CD4-positive, CD25-positive, alpha-beta regulatory T cell (primary cell): ENCODE data around the gene CELF2. TPM values are rescaled to one million over a fixed set of nuclear protein-coding genes. Genes with fewer than 3 reads are reported as not detected.

ENCODE experiments used
- ATAC-seq, 2 donors: fragments of 150-1000 bp; cut with Tn5 transposase; one replicate each; pipeline ENCODE4 v1.10.0; 2021; ENCODE audit warnings: low read depth in 2 of 2, moderate number of reproducible peaks in 2 of 2, moderate library complexity in 1 of 2
- DNase-seq, 3 donors: peaks; one replicate each; pipeline versions ENCODE4 v3.0.0 to v3.0.0-alpha.2; 2012 to 2022; ENCODE audit warnings: mixed read lengths in 1 of 3
- H3K27ac ChIP-seq: one replicate; pipeline ENCODE4 v1.7.0; 2013; ENCODE audit warnings: mild to moderate bottlenecking, low read length; ENCODE audit not compliant: insufficient read depth, poor library complexity, severe bottlenecking
- H3K27me3 ChIP-seq: one replicate; pipeline ENCODE4 v1.7.0; 2013; ENCODE audit warnings: low read length; ENCODE audit not compliant: control insufficient read depth, insufficient read depth
- H3K36me3 ChIP-seq: one replicate; pipeline ENCODE4 v1.7.0; 2013; ENCODE audit warnings: mild to moderate bottlenecking, low read length, moderate library complexity; ENCODE audit not compliant: control insufficient read depth, insufficient read depth
- H3K4me1 ChIP-seq: 2 replicates; pipeline ENCODE4 v1.7.0; 2013; ENCODE audit warnings: mild to moderate bottlenecking, low read length; ENCODE audit not compliant: insufficient read depth, control insufficient read depth, poor library complexity, severe bottlenecking
- H3K4me3 ChIP-seq: one replicate; pipeline ENCODE4 v1.7.0; 2013; ENCODE audit warnings: low read depth, mild to moderate bottlenecking, low read length, moderate library complexity
- H3K9me3 ChIP-seq, 2 experiments: 1 replicate in 1 of 2; 2 replicates in 1 of 2; pipeline ENCODE4 v1.7.0; 2013; ENCODE audit warnings: low read length in 2 of 2, mild to moderate bottlenecking in 1 of 2, moderate library complexity in 1 of 2; ENCODE audit not compliant: control insufficient read depth in 2 of 2
- H3K27ac Mint-ChIP-seq, 3 donors: one replicate each; pipeline ENCODE4 v1.8.0; 2020 to 2022; ENCODE audit warnings: mild to moderate bottlenecking in 3 of 3, mixed read lengths in 3 of 3, moderate library complexity in 2 of 3
- H3K27me3 Mint-ChIP-seq: one replicate; pipeline ENCODE4 v1.8.0; 2022; ENCODE audit warnings: mild to moderate bottlenecking, mixed read lengths
- H3K36me3 Mint-ChIP-seq: one replicate; pipeline ENCODE4 v1.8.0; 2020; ENCODE audit warnings: mixed read lengths
- H3K4me1 Mint-ChIP-seq, 4 donors: one replicate each; pipeline ENCODE4 v1.8.0; 2020 to 2022; ENCODE audit warnings: mixed read lengths in 4 of 4, mild to moderate bottlenecking in 1 of 4
- H3K4me3 Mint-ChIP-seq, 4 donors: one replicate each; pipeline ENCODE4 v1.8.0; 2020 to 2022; ENCODE audit warnings: mild to moderate bottlenecking in 4 of 4, mixed read lengths in 4 of 4, moderate library complexity in 3 of 4
- H3K9me3 Mint-ChIP-seq, 7 donors: one replicate each; pipeline ENCODE4 v1.8.0; 2020 to 2022; ENCODE audit warnings: mixed read lengths in 7 of 7, mild to moderate bottlenecking in 3 of 7, moderate library complexity in 2 of 7
- polyA plus RNA-seq, 4 donors: library from polyadenylated mRNA; unstranded; fragments of 300-500 nt; fragmentation: Illumina TruSeq; gene quantifications; one replicate each; pipeline ENCODE4 v1.2.3, GENCODE V29; 2021
- total RNA-seq: library from RNA; stranded (reverse); gene quantifications from one replicate; pipeline ENCODE4 v1.2.3, GENCODE V29; 2022

Gene CELF2
- total and polyA plus RNA-seq, 5 donors from 2014 or later = 117 to 230 (median 150) TPM

DNA sequence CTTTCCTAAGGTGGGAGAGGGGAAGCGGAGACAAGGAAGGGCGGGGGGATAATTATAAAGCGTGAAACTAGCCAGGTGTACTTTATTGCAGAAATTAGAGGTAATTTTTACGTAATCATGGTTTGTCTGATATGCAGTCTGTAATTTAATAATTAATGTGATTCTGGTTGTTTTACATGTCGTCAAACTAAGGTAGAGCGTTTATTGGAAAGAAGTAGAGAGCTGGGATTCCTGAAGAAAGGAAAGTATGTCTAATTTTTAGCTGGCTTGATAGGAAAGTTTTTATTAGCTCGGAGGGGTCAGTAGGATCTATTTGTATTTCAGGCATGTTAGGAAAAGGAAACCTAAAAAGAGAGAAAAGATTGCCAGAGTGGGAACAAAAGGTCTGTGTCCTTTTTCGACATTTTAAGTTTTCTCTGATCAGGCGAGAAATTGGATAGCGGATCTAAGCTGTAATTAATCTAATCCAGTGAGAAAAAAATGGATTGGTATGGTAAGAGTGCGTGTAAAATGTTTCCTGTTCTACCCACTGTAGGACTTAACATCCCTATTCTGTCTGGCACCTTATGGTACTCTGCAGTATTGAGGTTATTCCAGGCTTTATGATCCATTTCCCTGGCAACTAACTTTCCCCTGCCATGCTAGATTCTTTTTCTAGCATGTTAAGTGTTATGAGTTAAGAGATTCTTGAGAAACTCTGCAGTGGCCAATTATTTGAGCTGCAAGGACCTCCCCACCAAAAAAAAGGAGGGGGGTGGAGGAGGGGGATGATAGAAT is 1.4 kb downstream of the CELF2 start:
- Histone ChIP-seq H3K36me3 (no peaks in the 10 kb centered on the region), H3K4me1 (peaks cover 10% of the 10 kb centered on the region), H3K27ac (no peak overlapping the region), H3K9me3 (no peaks in the 10 kb centered on the region), H3K4me3 (no peak overlapping the region), H3K27me3 (peaks cover 72% of the 10 kb centered on the region)
- Mint-ChIP-seq H3K9me3 (peaks cover 0 to 2% (median 0%) of the 10 kb centered on the region in 7 donors), H3K4me3 (peak overlapping the region; percentile 60 to 85 (median 82)), H3K27ac (no peak overlapping the region), H3K4me1 (peaks cover 0 to 14% (median 5%) of the 10 kb centered on the region in 4 donors), H3K27me3 (peaks cover 87% of the 10 kb centered on the region), H3K36me3 (no peaks in the 10 kb centered on the region)
- DNase-seq (no peak), ATAC-seq (no peak)

- DNase-seq (no peak), ATAC-seq (no peak)
- peaks cover 0 to 14% (median 5%) of the 10 kb centered on the region in 4 donors for H3K4me1 Mint-ChIP-seq
- H3K4me3 Mint-ChIP-seq = peak overlapping the region in 2 of 4 donors; percentile 18 to 60
- Histone ChIP-seq H3K36me3 (no peaks in the 10 kb centered on the region), H3K9me3 (no peaks in the 10 kb centered on the region), H3K4me1 (peaks cover 10% of the 10 kb centered on the region), H3K27me3 (peaks cover 64% of the 10 kb centered on the region), H3K27ac (no peak overlapping the region), H3K4me3 (no peak overlapping the region)
- H3K36me3 Mint-ChIP-seq = no peaks in the 10 kb centered on the region
- H3K27me3 Mint-ChIP-seq = peaks cover 82% of the 10 kb centered on the region
- H3K9me3 Mint-ChIP-seq = peaks cover 0 to 2% (median 0%) of the 10 kb centered on the region in 7 donors
- H3K27ac Mint-ChIP-seq = no peak overlapping the region
Measured at GRCh38 chr10:11019724-11020547, 2.3 kb downstream of the CELF2 start.

DNA sequence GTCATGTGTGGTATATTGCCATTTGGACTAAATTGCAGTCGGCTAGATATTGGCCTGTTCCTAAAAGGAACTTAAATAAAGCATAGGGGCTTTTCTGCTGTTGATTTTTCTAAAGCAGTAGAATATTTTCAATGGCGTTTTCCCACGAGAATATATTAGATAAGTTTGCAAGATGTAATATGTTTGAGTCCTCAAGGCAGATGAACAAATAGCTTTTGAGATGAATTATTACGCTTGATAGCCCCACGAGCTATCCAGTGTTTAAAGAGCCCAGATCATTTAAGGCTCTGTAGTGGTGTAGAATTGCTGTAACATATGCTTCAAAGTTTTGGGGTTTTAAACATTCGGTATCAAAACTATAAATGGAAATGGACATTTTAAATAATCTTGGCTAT is 2.9 kb downstream of the CELF2 start:
- Mint-ChIP-seq H3K9me3 (peaks cover 0 to 2% (median 0%) of the 10 kb centered on the region in 7 donors), H3K36me3 (no peaks in the 10 kb centered on the region), H3K4me1 (peaks cover 0 to 14% (median 5%) of the 10 kb centered on the region in 4 donors), H3K27me3 (peaks cover 81% of the 10 kb centered on the region), H3K27ac (no peak overlapping the region), H3K4me3 (peak overlapping the region in 2 of 4 donors; percentile 5 to 54)
- H3K27ac ChIP-seq = no peak overlapping the region
- H3K36me3 ChIP-seq = no peaks in the 10 kb centered on the region
- H3K27me3 ChIP-seq = peaks cover 58% of the 10 kb centered on the region
- no peaks in the 10 kb centered on the region for H3K9me3 ChIP-seq
- no peak for DNase-seq
- peaks cover 10% of the 10 kb centered on the region for H3K4me1 ChIP-seq
- no peak for ATAC-seq
- H3K4me3 ChIP-seq = no peak overlapping the region

DNA sequence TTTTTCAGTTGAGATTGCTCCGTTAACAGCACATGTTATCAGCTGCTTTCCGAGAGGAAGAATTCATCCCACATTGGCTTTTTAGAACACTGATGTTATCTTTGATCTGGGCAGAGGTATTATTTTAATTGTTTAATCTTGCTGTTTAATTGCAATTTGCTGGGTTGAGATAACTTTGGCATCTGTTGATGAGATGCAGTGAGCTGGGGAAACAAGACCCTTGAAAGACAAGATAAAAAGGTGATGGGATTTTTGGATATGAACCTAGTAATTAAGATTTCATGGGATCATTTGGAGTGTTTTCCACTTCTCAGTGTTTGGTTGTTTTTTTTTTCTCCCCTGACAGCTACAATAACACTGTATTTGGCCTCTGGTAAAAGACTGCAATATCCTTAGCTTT is 4.5 kb downstream of the CELF2 start:
- ATAC-seq = no peak
- H3K4me1 ChIP-seq = peaks cover 9% of the 10 kb centered on the region
- H3K9me3 Mint-ChIP-seq = peaks cover 0 to 2% (median 0%) of the 10 kb centered on the region in 7 donors
- no peak for DNase-seq
- no peak overlapping the region for H3K4me3 ChIP-seq
- H3K27ac ChIP-seq = no peak overlapping the region
- H3K27me3 Mint-ChIP-seq = peaks cover 74% of the 10 kb centered on the region
- peaks cover 43% of the 10 kb centered on the region for H3K27me3 ChIP-seq
- H3K9me3 ChIP-seq = no peaks in the 10 kb centered on the region
- no peaks in the 10 kb centered on the region for H3K36me3 Mint-ChIP-seq
- H3K27ac Mint-ChIP-seq = no peak overlapping the region
- no peaks in the 10 kb centered on the region for H3K36me3 ChIP-seq
- H3K4me3 Mint-ChIP-seq = no peak overlapping the region
- H3K4me1 Mint-ChIP-seq = peaks cover 0 to 9% (median 4%) of the 10 kb centered on the region in 4 donors

DNA sequence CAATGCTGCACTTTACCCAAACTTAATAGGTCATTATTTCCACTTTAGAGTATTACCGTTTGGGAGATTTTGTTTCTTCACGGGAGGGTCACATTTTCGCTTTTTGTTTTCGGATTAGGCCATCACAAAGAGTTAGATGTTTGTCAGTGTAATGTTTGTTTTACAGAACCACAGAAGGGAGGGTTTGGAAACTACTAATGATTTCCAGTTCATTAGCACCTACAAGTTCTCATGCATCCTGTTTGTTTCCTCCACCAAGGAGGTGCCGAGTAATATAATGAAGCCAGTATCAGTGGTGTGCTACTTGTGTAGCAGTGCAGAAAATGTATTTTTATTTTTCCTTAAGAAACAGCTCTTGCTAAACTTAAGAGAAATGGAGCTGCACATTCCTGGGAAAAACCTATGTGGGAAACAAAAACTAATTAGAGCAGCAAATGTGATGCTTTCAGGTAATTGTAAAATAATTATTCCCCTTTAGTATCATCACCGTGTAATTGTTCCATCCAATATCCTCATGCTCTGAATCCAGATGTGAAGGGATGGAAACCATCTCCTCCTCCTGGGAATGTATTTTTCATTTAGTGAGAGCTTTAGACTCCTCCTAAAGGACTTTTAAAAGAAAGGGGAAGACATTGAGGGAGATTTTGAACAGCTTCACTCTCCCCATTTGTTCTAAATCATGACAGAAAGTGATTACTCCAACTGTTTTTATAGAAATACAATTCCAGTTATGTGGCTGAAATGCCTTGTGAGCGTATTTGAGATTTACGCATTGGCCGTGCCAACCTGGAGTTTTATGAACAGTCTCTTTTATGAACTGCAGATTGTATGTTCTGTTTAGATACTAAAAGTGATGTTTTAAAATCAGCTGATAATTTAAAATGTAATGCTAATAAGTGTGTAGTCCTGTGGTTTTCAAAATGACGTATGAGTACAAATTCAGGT is 5.6 kb downstream of the CELF2 start:
- Mint-ChIP-seq H3K36me3 (no peaks in the 10 kb centered on the region), H3K9me3 (peaks cover 0 to 2% (median 0%) of the 10 kb centered on the region in 7 donors), H3K4me1 (peaks cover 0 to 8% (median 3%) of the 10 kb centered on the region in 4 donors), H3K27ac (no peak overlapping the region), H3K27me3 (peaks cover 77% of the 10 kb centered on the region), H3K4me3 (no peak overlapping the region)
- Histone ChIP-seq H3K4me1 (peaks cover 5% of the 10 kb centered on the region), H3K27ac (no peak overlapping the region), H3K27me3 (peaks cover 41% of the 10 kb centered on the region), H3K9me3 (no peaks in the 10 kb centered on the region), H3K4me3 (no peak overlapping the region), H3K36me3 (no peaks in the 10 kb centered on the region)
- no peak for ATAC-seq
- DNase-seq = no peak

- H3K27me3 ChIP-seq = peaks cover 35% of the 10 kb centered on the region
- no peaks in the 10 kb centered on the region for H3K9me3 ChIP-seq
- ATAC-seq = no peak
- Mint-ChIP-seq H3K27ac (no peak overlapping the region), H3K27me3 (peaks cover 72% of the 10 kb centered on the region), H3K4me1 (no peaks in the 10 kb centered on the region), H3K9me3 (peaks cover 0 to 2% (median 0%) of the 10 kb centered on the region in 7 donors), H3K36me3 (no peaks in the 10 kb centered on the region), H3K4me3 (no peak overlapping the region)
- H3K4me3 ChIP-seq = no peak overlapping the region
- DNase-seq = no peak
- no peaks in the 10 kb centered on the region for H3K36me3 ChIP-seq
- H3K4me1 ChIP-seq = no peaks in the 10 kb centered on the region
- no peak overlapping the region for H3K27ac ChIP-seq
Measured at GRCh38 chr10:11024596-11024995, 6.9 kb downstream of the CELF2 start.

DNA sequence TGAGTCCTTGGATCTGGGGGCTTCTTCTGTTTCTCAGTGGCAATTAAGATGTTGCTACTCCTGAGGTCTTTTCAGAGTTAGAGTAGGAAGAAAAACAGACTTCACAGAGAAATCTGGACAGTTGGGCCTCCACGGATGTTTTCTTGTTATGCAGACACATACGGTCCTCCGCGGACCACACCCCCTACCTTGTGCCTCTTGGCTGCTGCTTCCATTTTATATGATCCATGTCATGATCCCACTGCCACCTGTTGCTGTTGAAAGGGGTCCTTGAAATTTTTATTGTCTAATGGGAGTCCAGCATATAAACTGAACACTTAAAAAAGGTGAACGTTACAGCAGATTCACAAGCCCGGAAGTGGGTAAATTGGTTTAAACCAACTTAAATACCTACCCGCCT is 8.3 kb downstream of the CELF2 start:
- ATAC-seq = no peak
- no peak overlapping the region for H3K4me3 ChIP-seq

More for the DNA sequence above, 8.3 kb downstream of the CELF2 start:
- Mint-ChIP-seq H3K36me3 (no peaks in the 10 kb centered on the region), H3K27me3 (peaks cover 64% of the 10 kb centered on the region), H3K4me1 (no peaks in the 10 kb centered on the region), H3K4me3 (no peak overlapping the region), H3K27ac (no peak overlapping the region), H3K9me3 (peaks cover 0 to 1% (median 0%) of the 10 kb centered on the region in 7 donors)
- DNase-seq = no peak
- H3K4me1 ChIP-seq = no peaks in the 10 kb centered on the region
- H3K27me3 ChIP-seq = peaks cover 22% of the 10 kb centered on the region
- no peak overlapping the region for H3K27ac ChIP-seq
- no peaks in the 10 kb centered on the region for H3K9me3 ChIP-seq
- H3K36me3 ChIP-seq = no peaks in the 10 kb centered on the region
